HepG2 (cell line): ENCODE data around the gene SMYD4. TPM values are rescaled to one million over a fixed set of nuclear protein-coding genes. Genes with fewer than 3 reads are reported as not detected.

Experiments
- AGO2 ChIP-seq: fragments of 200-400 bp; formaldehyde crosslinking; optimal IDR thresholded peaks from 2 replicates; pipeline ENCODE3; 2017; ENCODE audit warnings: mild to moderate bottlenecking, low read depth, low read length, moderate library complexity
- BHLHE40 ChIP-seq: IDR thresholded peaks from 2 replicates; pipeline ENCODE4 v1.6.1; 2011; ENCODE audit warnings: low read length, improper control_type of control experiment
- HNRNPK ChIP-seq: fragments of 200-400 bp; formaldehyde crosslinking; IDR thresholded peaks from 2 replicates; pipeline ENCODE4 v1.6.1; 2018; ENCODE audit warnings: low read length, low read depth, moderate library complexity, mild to moderate bottlenecking; ENCODE audit not compliant: poor library complexity, severe bottlenecking
- HNRNPUL1 ChIP-seq: fragments of 200-400 bp; formaldehyde crosslinking; IDR thresholded peaks from 2 replicates; pipeline ENCODE4 v1.6.1; 2017; ENCODE audit warnings: low read depth, mild to moderate bottlenecking, low read length, moderate library complexity
- KDM6A ChIP-seq: IDR thresholded peaks from 2 replicates; pipeline ENCODE4 v1.6.1; 2016; ENCODE audit warnings: low read depth
- MAFG ChIP-seq: sonication (generic); formaldehyde crosslinking; IDR thresholded peaks from 2 replicates; pipeline ENCODE4 v1.5.1; 2020; ENCODE audit warnings: mild to moderate bottlenecking, missing genetic modification reagents
- MBD4 ChIP-seq: IDR thresholded peaks from 2 replicates; pipeline ENCODE4 v1.6.1; 2012; ENCODE audit warnings: low read length, inconsistent platforms, borderline replicate concordance
- MTF2 ChIP-seq: sonication (generic); formaldehyde crosslinking; IDR thresholded peaks from 2 replicates; pipeline ENCODE4 v1.5.0; 2020; ENCODE audit warnings: missing genetic modification reagents, borderline replicate concordance
- MXD1 ChIP-seq: sonication (generic); formaldehyde crosslinking; IDR thresholded peaks from 2 replicates; pipeline ENCODE4 v1.4.0; 2020; ENCODE audit warnings: mild to moderate bottlenecking, missing genetic modification reagents
- POLR2AphosphoS2 ChIP-seq: IDR thresholded peaks from 2 replicates; pipeline ENCODE4 v1.6.1; 2011; ENCODE audit warnings: low read depth, low read length, improper control_type of control experiment
- SIX4 ChIP-seq: sonication (generic); formaldehyde crosslinking; IDR thresholded peaks from 2 replicates; pipeline ENCODE4 v1.4.0; 2020; ENCODE audit warnings: missing genetic modification reagents
- SKIL ChIP-seq: sonication (generic); formaldehyde crosslinking; IDR thresholded peaks from 2 replicates; pipeline ENCODE4 v1.8.0; 2022; ENCODE audit warnings: missing genetic modification reagents, mild to moderate bottlenecking, moderate library complexity, borderline replicate concordance
- SUZ12 ChIP-seq: fragments of 150-350 bp; IDR thresholded peaks from 2 replicates; pipeline ENCODE4 v1.6.1; 2014; ENCODE audit warnings: low read depth, low read length
- TIGD3 ChIP-seq: sonication (generic); formaldehyde crosslinking; IDR thresholded peaks from 2 replicates; pipeline ENCODE4 v1.5.1; 2020; ENCODE audit warnings: mild to moderate bottlenecking, missing genetic modification reagents, borderline replicate concordance
- ZBTB14 ChIP-seq: sonication (generic); formaldehyde crosslinking; IDR thresholded peaks from 2 replicates; pipeline ENCODE4 v1.4.0; 2020; ENCODE audit warnings: missing genetic modification reagents
- ZBTB7A ChIP-seq: sonication (generic); formaldehyde crosslinking; IDR thresholded peaks from 2 replicates; pipeline ENCODE4 v1.8.0; 2022; ENCODE audit warnings: mild to moderate bottlenecking, missing genetic modification reagents
- ZFP1 ChIP-seq: IDR thresholded peaks from 2 replicates; pipeline ENCODE4 v1.6.1; 2016
- ZFP41 ChIP-seq: sonication (generic); formaldehyde crosslinking; IDR thresholded peaks from 2 replicates; pipeline ENCODE4 v1.4.0; 2020; ENCODE audit warnings: mild to moderate bottlenecking, missing genetic modification reagents, borderline replicate concordance
- ZMAT3 ChIP-seq: sonication (generic); formaldehyde crosslinking; conservative IDR thresholded peaks from 2 replicates; pipeline ENCODE4 v1.7.0; 2021; ENCODE audit warnings: missing genetic modification reagents
- ZNF30 ChIP-seq: sonication (generic); formaldehyde crosslinking; IDR thresholded peaks from 2 replicates; pipeline ENCODE4 v1.5.0; 2020; ENCODE audit warnings: mild to moderate bottlenecking, missing genetic modification reagents
- ZNF432 ChIP-seq: sonication (generic); formaldehyde crosslinking; IDR thresholded peaks from 2 replicates; pipeline ENCODE4 v1.5.0; 2020; ENCODE audit warnings: missing genetic modification reagents, mild to moderate bottlenecking, borderline replicate concordance
- ZNF460 ChIP-seq: sonication (generic); formaldehyde crosslinking; IDR thresholded peaks from 2 replicates; pipeline ENCODE4 v1.5.1; 2020; ENCODE audit warnings: missing genetic modification reagents, mild to moderate bottlenecking, borderline replicate concordance
- ZNF619 ChIP-seq: sonication (generic); formaldehyde crosslinking; IDR thresholded peaks from 2 replicates; pipeline ENCODE4 v1.4.0; 2020; ENCODE audit warnings: mild to moderate bottlenecking, missing genetic modification reagents
- ZNF749 ChIP-seq: sonication (generic); formaldehyde crosslinking; IDR thresholded peaks from 2 replicates; pipeline ENCODE4 v1.8.0; 2022; ENCODE audit warnings: mild to moderate bottlenecking, missing genetic modification reagents, moderate library complexity, borderline replicate concordance
- ZNF776 ChIP-seq: sonication (generic); formaldehyde crosslinking; IDR thresholded peaks from 2 replicates; pipeline ENCODE4 v1.4.0; 2020; ENCODE audit warnings: mild to moderate bottlenecking, missing genetic modification reagents
- ZNF782 ChIP-seq: sonication (generic); formaldehyde crosslinking; IDR thresholded peaks from 2 replicates; pipeline ENCODE4 v1.4.0; 2020; ENCODE audit warnings: missing genetic modification reagents, mild to moderate bottlenecking, borderline replicate concordance
- polyA plus RNA-seq, 8 experiments: library from polyadenylated mRNA; depleted of rRNA in 3 of 8; stranded (reverse) in 7 of 8; unstranded in 1 of 8; fragments of >200 nt; fragmentation: Illumina TruSeq in 4 of 8; extraction: Trizol in 4 of 8; gene quantifications; 2 replicates each; pipeline versions ENCODE4 v1.2.1 to v1.2.3, GENCODE V29; 2011 to 2016; ENCODE audit warnings: low read depth in 4 of 8, missing spikeins in 1 of 8, mixed read lengths in 1 of 8; ENCODE audit not compliant: insufficient read depth in 1 of 8
- total RNA-seq, 5 experiments: library from RNA; depleted of rRNA; stranded (reverse); fragments of >200 nt; fragmentation: Illumina TruSeq; extraction: Trizol; gene quantifications; 2 replicates each; pipeline ENCODE4 v1.2.3, GENCODE V29; 2016; ENCODE audit warnings: low read depth in 1 of 5

Gene SMYD4
- total and polyA plus RNA-seq, 2 of the 13 experiments (the other 11 are each of a cell fraction or from before 2014, with no cell fraction given), result 7.4 to 11.3 TPM

GRCh38 chr17:1736348-1737281, 93.1 kb downstream of the SMYD4 start (continued):
- no peak for TF ChIP-seq TIGD3 (CRISPR knock-in tag)
- TF ChIP-seq ZFP41, result no peak
- no peak for TF ChIP-seq ZNF30 (CRISPR knock-in tag)
- no peak for TF ChIP-seq SUZ12
- no peak for TF ChIP-seq MAFG (CRISPR knock-in tag)
- TF ChIP-seq ZNF619 (CRISPR knock-in tag), result peak; percentile 68
- TF ChIP-seq ZMAT3 (CRISPR knock-in tag), result peak; percentile 76
- TF ChIP-seq ZBTB14, result peak; percentile 37; the same call in 1 of the 2 replicates
- TF ChIP-seq MTF2 (CRISPR knock-in tag), result no peak
- peak; percentile 94 for TF ChIP-seq ZNF460 (CRISPR knock-in tag)
- TF ChIP-seq ZNF749 (CRISPR knock-in tag), result 0 out of 2 replicates have a peak, but pooled peaks have one; percentile 77
- no peak for TF ChIP-seq ZNF432 (CRISPR knock-in tag)
- TF ChIP-seq KDM6A (CRISPR knock-in tag), result peak; percentile 96
- TF ChIP-seq HNRNPK, result no peak
- peak; percentile 97 for TF ChIP-seq SKIL (CRISPR knock-in tag)
- TF ChIP-seq ZNF776 (CRISPR knock-in tag), result no peak
- TF ChIP-seq MBD4, result no peak
- TF ChIP-seq ZNF782 (CRISPR knock-in tag), result 0 out of 2 replicates have a peak, but pooled peaks have one; percentile 83
- TF ChIP-seq BHLHE40, result peak; percentile 99
- no peak for TF ChIP-seq AGO2
- peak; percentile 19 for TF ChIP-seq ZFP1
- TF ChIP-seq MXD1, result no peak
- TF ChIP-seq POLR2AphosphoS2, result no peak
- TF ChIP-seq SIX4, result peak; percentile 81
- TF ChIP-seq HNRNPUL1, result no peak
- TF ChIP-seq ZBTB7A (CRISPR knock-in tag), result peak; percentile 88; the same call in 1 of the 2 replicates
